Frontal cortex (tissue), 4 donors: ENCODE measurements around the gene RGL1. TPM values are rescaled to one million over a fixed set of nuclear protein-coding genes. Genes with fewer than 3 reads are reported as not detected.

Experiments
- DNase-seq, 2 donors: peaks; one replicate each; pipeline ENCODE4 v3.0.0; 2012; ENCODE audit warnings: low spot score in 2 of 2
- FAIRE-seq: peaks from 2 replicates; lab custom pipeline; 2012; peaks lifted over from hg19 to GRCh38; lab: Jason Lieb, UNC
- total RNA-seq: library from RNA; depleted of rRNA; stranded (reverse); fragments of >200 nt; gene quantifications from one replicate; pipeline ENCODE4 v1.2.3, GENCODE V29; 2014
- donor health status: control.
- donor health status: control.
- donor health status: control.

Gene RGL1
- total RNA-seq, 1 donor from 2014 or later = 40.4 TPM

DNA sequence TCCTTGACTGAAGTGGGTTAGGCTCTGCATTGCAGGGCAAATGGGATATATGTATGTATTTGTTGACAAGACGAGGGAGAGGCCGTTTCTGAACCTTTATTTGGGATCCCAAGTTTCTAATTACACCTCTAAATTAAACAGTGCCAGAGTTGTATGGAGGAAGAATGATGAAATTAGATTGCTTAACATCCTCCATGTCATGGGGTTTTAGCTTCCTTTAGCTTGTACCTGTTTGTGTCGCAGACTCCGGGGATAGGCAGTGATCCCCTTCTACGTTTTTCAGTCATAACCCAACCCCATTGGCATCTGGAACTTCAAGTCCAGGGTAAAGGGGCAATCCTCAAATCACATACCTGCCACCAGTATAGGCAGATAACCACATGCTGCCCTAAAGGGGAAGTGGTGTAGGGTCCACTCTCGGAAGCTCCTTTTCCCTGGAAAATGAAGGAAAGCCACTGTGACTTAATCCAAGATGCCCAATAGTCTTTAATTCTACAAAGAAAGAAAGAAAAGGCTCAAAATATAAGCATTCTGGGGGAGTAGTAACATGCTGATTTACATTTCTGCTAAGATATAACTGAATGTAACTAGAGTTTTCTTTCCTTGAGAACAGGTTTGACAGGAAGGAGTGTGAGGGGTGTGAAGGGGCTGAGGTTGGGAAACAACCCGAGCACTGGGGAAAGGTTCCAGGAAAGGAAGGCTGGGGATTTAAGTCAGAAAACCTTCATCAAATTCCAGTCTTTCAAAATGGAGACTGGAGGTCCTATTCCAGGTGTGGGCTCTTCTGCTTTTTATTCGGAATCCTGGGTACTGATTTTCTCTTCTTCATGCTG lies 77.6 kb downstream of the RGL1 start:
- FAIRE-seq (no peak), DNase-seq (no peak)

DNA sequence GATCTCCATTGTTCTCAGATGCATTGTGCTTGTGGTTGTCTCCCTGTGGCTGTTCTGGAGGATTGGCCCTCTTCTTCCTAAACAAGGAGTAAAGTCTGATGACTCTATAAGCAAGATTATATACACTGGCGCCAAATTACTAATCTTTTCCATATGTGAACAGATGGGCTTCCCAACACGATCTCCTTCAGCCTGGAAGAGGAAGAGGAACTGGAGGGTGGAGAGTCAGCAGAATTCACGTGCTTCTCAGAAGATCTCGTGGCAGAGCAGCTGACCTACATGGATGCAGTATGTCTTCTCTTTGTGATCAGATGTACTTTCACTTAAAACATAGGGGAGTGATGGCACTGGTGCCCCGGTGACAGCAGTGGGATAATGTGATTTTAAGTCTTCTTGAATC lies 78.7 kb downstream of the RGL1 start:
- FAIRE-seq (no peak), DNase-seq (no peak)

DNA sequence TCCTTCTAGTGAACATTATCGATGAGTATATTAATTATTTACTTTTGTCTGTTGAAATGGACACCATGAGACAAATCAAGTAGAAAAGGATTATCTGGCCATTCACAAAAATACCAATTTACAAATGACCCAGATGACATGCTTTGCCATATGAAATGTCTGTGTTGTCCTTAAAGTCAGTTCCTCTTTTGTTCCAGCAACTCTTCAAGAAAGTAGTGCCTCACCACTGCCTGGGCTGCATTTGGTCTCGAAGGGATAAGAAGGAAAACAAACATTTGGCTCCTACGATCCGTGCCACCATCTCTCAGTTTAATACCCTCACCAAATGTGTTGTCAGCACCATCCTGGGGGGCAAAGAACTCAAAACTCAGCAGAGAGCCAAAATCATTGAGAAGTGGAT lies 79.6 kb downstream of the RGL1 start:
- DNase-seq (no peak), FAIRE-seq (no peak)

DNA sequence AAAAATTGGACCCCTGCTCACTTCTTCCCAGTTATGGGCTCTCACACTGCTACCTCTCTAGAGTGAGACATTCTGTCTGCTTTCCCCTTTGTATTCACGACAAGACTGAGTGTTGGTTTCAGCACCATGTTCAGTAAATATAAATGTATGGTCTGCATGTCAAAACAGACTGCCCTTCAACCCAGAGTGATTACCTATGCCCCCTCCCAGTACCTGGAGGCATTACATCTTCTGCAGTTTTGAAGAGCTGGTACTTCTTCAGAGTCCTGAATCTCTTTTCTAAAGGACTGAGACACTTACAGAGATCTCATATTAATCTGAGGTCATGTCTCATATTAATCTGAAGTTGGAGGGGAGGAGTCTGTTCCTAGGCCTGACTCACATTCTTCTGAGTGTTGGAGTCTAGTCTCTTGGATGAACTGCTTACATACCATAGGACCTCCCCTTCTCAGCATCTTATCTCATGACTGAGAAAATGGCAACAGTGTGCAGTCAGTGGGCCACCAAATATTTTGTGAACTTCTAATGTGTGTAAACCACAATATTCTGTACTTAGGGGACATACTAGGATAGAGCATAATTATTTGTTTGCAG lies 80.3 kb downstream of the RGL1 start:
- FAIRE-seq (no peak), DNase-seq (no peak)

DNA sequence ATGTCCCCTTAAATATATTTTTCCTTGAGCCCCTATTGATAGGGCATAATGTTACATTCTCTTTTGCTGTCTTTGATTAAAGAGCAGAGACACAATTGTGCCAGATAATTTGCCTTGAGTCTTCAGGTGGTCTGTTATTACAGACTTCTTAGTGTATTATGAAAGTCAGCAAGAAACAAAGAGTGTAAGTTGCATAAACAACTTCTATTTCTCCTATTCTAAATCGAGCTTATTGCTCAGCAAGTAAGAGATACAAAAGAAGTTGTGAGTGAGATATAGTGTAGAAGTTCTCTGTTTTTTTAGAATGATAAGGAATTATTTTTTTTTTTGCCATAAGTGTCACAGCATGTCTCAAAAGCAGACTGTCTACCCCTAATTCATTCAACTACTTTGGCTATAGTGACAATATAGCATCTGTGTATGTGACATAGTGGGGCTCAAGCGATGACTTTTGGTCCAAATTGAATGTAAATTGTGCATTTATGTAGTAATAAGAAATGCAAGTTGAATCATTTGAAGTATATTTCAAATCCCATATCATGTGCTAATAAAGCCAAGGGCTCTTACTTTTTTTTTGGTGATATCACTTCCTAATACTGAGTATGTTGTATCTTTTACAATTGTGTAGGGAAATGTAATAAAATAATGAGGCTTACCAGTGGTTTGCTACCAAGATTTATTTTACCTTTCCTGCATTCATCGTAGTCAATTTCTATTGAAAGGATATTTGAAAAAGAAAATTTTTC lies 81.3 kb downstream of the RGL1 start:
- DNase-seq (no peak), FAIRE-seq (no peak)

DNA sequence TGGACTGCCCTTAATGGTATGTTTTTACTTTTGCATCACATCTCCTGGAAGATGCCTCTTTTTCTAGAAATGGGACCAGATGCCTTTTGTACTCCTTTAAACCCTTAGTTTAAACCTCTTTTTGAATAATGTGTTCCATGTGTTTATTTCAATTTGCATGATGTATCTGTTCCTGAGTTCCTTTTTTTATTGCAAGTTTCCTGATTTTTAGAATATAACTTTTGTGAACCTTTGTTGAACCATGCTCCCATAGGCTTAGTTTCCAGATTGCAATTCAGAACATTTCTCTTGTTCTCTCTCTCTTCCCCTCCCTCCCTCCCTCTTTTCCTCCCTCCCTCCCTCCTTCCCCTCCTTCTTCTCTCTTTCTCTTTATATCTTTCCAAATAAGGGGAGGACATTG lies 81.9 kb downstream of the RGL1 start:
- FAIRE-seq = no peak

DNA sequence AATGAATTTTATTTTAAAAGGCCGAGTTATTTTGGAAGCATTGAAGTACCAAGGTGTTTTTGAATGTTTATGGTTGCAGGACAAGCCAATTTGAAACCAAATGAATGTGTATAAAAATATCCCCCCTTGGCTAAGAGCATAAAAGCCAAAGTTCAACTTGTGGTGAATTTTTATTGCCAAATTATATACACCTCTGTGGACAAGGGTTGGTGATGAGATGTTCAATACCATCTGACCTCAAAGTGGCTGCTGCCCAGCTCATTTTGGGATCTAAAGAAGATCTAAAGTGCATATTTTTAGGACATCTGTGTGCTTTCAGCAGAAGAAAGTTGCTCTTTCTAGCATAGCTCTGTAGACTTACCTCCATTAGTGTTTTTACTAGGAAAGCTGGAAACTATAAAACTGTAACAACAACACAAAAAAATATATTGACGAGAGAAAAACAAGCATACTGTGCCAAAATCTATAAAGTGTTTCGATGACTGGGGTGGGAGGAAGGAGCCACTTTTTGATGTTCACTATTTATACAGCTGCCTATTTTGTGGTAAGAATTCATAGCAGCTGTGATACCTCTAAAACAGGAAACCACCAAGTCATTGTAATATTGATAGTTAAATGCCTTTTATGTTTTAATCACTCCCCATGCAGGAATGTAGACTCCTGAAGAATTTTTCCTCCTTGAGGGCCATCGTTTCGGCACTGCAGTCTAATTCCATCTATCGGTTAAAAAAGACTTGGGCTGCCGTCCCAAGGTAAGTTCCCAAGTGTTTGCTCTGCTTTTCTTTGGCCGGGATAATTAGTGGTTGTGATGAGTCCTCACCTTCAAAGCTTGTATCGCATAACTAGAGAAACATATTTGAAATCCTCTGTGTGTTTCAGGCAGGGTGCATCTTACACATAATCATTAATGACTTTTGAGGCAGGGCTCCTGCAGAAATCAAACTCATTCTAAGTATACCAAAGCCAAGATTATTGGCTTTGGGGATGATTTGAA lies 83.2 kb downstream of the RGL1 start:
- DNase-seq = no peak
- FAIRE-seq = no peak

More for the DNA sequence above, 81.9 kb downstream of the RGL1 start:
- no peak for DNase-seq

DNA sequence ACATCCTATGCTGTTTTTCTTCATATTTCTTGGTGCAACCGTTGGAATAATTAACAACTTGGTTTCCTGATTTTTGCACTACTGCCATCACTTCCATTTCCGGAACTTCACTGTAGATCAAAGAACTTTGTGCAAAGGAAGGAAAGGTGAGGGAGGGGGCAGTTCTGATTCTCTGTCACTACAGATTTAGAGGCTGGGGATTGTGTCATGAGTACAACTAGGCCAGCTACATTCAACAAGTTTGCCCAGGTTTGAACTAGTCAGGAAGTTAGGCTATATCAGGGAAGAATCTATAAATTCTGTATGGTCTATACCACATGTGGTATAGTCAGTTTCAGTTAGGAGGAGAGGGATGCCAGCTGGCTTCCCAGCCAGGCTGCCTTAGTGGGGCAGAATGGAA lies 84.2 kb downstream of the RGL1 start:
- FAIRE-seq = no peak
- no peak for DNase-seq

DNA sequence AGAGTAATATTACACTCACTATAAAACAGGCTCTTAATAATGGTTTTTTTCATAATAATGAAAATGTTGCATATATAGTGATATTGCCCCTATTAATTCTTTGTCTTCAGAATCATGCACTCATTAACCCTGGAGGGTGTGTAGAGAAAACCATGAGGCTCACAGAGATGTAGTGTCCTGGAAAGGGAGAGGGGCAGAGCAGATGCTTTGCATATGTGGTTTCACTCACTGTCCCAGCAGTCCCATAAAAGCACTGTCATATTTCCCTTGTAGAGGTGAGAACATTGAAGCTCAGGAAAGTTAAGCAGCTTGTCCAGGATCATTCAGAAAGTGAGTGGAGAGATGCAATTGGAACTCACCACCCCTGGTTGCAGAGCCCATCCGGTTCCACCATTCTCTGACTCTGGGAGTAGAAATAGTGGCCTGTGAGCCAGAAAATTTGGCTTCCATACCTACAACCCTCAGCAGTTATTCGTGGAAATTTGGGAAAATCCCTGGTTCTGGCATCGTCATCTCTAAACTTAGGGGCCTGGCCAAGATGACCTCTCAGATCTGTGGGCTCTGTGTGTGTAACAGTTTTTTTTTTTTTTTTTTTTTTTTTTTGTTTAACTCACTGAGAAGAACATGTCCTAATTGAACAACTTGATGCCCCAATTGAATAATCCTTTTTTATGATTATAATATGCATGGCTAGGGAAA lies 86.4 kb downstream of the RGL1 start:
- no peak for DNase-seq
- no peak for FAIRE-seq

DNA sequence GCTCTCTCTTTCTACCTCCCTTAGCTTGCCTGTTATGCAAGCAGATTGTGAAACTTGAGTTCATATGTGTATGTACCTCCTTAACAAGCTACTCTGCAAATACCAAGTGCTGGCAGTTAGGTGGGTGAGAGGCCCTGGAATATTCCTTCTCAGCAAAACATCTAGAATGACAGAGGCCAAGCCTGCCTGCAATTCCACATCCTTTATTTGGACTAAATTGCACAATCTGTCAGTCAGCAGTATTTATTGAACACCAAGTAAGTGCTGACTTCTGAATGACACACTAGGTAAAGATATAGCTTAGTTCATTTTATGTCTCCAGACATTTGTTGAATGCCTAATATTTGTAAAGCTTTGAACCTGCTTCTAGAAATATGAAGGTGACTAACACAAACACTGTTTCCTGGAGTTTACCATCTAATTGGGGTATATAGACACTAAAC lies 87.5 kb downstream of the RGL1 start:
- FAIRE-seq (no peak), DNase-seq (no peak)

DNA sequence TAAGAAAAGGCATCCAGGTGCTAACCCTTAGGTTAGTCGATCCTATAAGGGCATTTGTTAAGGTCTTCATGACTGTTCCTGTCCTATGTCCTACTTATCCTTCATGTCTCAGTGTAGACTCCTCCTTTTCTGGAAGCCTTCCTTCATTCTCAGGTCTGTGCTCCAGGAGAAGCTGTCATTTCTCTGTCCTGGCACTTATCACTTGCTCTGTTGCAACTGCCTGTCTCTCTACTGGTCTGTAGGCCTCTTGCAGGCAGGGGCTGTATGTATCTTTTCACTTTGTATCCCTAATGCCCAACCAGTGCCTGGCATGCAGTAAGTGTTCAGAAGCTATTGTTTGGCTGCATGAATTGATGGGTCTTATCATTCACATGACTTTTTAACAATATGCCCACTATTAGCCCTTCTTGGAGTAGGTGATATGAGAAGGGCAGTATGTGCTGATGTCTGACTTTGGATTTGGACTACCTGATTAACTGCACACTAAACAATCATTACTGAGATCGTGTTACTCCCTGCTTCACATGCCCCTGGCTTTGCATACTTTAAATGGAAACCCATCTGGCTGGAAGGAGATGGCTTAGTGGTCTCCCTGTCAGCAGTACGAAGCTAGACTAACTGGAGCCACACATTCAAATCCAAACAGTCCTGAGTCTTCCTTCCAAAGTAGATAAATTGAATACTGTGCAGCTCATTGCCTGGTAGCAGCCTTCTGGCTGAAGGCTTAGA lies 88.8 kb downstream of the RGL1 start:
- no peak for DNase-seq
- FAIRE-seq = no peak

DNA sequence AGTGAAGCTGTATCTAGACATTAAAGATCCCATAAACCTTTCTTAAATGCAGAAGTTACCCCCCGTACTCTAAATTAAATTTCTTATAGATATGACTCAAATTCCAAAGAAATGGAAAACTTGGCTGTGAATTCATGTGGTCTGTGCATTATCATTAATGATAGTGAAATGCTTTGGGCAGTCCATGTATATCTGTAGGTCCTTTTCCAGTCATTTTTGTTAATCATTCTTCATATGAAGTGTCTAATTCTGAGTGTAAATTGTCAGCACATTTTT lies 89.3 kb downstream of the RGL1 start:
- no peak for FAIRE-seq
- no peak for DNase-seq

DNA sequence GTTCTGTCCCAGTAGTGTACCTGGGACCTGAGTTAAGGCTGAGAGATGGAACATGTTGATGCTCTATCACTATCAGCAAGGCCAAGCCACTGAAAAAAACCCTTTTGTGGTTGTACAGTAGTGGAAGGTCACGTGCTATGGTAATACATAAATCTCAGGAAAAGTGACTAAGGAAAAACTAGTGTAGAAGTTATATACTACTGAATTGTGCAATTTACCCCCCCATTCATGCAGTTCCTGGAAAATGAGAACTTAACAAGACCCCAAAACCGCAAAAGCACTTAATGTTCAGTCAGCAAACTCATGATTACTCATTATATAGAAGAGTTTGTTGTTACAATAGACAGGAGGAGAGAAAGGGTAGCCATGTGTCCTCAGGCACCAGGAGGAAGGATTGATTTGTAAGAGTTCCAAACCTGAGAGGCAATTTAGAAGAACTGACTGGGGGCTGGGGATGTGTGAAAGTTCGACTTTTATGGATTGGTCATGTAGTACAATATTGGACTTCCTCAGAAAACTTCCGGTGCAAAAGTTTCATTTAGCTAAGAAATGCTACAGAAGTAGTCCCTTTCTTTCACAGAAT lies 91.6 kb downstream of the RGL1 start:
- FAIRE-seq (no peak), DNase-seq (no peak)

DNA sequence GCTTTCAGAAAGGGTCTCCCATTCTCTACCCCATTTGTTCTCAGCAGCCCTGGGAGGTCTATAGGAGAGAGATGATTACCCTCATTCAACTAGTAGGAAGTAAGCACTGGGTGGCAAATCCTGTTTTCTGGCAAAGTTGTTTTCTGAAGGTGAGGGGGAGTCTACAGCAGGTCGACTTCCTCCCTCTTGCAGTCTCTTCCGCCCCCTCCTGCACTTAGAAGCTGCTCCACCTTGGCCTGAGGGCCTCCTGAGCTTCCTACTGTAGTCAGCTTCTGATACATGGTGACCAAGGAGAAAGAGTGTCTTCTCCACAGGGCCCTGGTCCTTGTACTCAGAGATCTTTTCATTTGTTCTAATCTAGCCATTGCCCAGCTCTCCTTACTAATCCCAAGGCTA lies 93.1 kb downstream of the RGL1 start:
- DNase-seq (no peak), FAIRE-seq (no peak)

DNA sequence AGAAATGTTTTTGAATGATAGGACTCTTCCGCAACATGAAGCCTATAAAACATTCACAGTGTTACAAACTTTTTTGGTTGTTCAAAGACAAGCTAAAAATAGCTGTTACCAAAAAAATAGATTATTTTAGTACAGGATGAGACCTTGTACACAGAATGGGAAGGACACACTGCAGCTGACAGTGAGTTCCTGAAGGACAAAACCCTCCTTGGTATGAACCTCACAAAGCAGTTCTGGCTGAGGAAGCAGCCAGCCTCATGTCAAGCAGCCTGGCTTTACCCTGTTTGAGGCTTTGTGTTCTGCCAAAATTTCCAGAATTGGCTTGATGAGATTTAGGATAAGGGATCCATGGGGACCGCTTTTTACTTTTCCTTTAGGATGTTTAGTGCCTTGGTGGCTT lies 93.7 kb downstream of the RGL1 start:
- DNase-seq = no peak
- FAIRE-seq = no peak

DNA sequence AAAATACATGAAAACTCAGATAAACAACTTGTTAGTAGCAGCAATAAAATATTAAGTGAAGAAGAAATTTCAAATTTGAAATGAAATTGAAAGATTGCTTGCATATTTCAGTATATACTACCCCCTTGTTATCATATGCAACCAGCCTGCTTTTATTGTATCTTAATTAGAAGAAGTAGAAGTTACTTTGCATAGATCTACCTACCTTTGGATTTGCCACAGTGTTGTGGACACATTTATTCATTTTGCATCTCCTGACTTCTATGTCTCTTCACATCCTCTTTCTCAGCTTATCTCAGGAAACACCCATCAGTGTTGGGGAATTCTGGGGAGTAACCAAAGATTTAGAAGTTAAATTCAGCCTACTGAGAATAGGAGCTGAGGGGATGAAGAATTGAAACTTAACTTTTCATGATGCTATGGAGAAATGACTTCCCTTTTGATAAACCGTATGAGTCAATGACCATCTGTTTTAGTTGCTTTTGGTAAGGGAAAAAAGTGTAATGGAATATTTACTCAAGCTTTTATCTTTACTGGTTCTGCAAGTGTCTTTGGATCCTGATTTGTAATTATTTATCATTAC lies 96.9 kb downstream of the RGL1 start:
- DNase-seq (no peak), FAIRE-seq (no peak)

DNA sequence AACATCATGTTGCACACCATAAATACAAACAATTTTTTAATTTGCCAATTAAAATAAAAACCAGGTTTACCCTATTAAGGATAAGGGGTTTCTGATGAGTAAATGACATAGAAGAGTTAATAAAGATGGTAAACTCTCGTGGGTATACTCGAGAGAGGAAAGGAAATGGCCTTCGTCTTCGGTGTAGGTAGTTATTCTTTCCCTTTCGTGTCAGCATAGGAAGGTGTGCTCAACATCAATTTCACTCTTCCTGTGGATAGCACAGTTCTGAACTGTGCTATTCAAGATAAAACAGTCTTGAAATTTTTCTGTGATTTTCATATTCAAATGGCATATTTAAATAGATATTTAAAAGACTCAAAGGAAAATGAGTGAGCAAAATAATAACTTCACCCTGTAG lies 98.2 kb downstream of the RGL1 start:
- DNase-seq (no peak), FAIRE-seq (no peak)

DNA sequence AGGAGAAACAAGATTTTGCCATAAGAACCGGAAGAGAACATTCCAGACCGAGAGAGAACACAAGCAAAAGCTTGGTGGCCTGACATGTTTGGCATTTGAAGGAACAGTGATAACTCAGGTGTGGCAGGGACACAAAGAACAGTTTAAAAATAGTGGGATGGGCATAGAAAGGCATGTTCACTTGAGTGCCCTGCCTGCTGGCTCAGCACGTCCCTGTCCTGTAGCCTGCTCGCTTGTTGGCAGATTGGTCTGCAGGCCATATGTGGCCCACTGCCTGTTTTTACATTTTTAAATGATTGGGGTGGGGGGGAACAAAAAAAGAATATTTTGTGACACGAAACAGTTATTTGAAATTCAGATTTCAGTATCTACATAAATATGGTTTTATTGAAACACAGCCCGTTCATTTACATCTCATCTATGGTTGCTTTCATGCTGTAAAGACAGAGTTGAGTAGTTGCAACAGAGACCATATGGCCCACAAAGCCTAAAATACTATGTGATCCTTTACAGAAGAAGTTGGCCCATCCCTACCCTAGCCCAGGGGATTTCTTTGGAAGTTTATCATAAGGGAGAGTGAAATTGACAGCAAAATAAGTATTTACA lies 100.7 kb downstream of the RGL1 start:
- DNase-seq = no peak
- FAIRE-seq = no peak
